Hepatocyte (in vitro differentiated cells): ENCODE results near the gene GLT6D1. TPM values are rescaled to one million over a fixed set of nuclear protein-coding genes. Genes with fewer than 3 reads are reported as not detected.

Experiments
- DNase-seq: peaks from one replicate; pipeline ENCODE4 v3.0.0-alpha.2; 2016; ENCODE audit warnings: low spot score
- H2AFZ ChIP-seq: fragments of 200-600 bp; sonication (generic); 2 replicates; pipeline ENCODE4 v1.6.0; 2016; ENCODE audit warnings: antibody characterized with exemption, mild to moderate bottlenecking
- H3K27ac ChIP-seq: fragments of 200-600 bp; sonication (generic); 2 replicates; pipeline ENCODE4 v1.5.1; 2016; ENCODE audit warnings: mild to moderate bottlenecking
- H3K27me3 ChIP-seq: fragments of 200-600 bp; sonication (generic); 2 replicates; pipeline ENCODE4 v1.6.1; 2016
- H3K36me3 ChIP-seq: fragments of 200-600 bp; sonication (generic); replicated peaks from 2 replicates; pipeline ENCODE4 v1.5.1; 2016; ENCODE audit warnings: low read depth; ENCODE audit not compliant: insufficient read depth
- H3K4me1 ChIP-seq: fragments of 200-600 bp; sonication (generic); 2 replicates; pipeline ENCODE4 v1.5.1; 2016; ENCODE audit warnings: mild to moderate bottlenecking, moderate library complexity; ENCODE audit not compliant: insufficient read depth
- H3K4me2 ChIP-seq: fragments of 200-600 bp; sonication (generic); 2 replicates; pipeline ENCODE4 v1.6.0; 2016
- H3K4me3 ChIP-seq: fragments of 200-600 bp; sonication (generic); 2 replicates; pipeline ENCODE4 v1.5.1; 2016; ENCODE audit warnings: mild to moderate bottlenecking
- H3K79me2 ChIP-seq: fragments of 200-600 bp; sonication (generic); 2 replicates; pipeline ENCODE4 v1.6.0; 2017; ENCODE audit warnings: mild to moderate bottlenecking
- H3K9me2 ChIP-seq: fragments of 200-600 bp; sonication (generic); replicated peaks from 2 replicates; pipeline ENCODE4 v1.6.0; 2017; ENCODE audit warnings: mild to moderate bottlenecking; ENCODE audit not compliant: insufficient read depth
- H3K9me3 ChIP-seq: fragments of 200-600 bp; sonication (generic); 2 replicates; pipeline ENCODE4 v1.5.1; 2016; ENCODE audit warnings: low read depth, mild to moderate bottlenecking
- H4K20me1 ChIP-seq: fragments of 200-600 bp; sonication (generic); 2 replicates; pipeline ENCODE4 v1.6.0; 2016; ENCODE audit warnings: mild to moderate bottlenecking; ENCODE audit not compliant: insufficient read depth, poor library complexity, severe bottlenecking
- CTCF ChIP-seq: fragments of 200-600 bp; sonication (generic); IDR thresholded peaks from 2 replicates; pipeline ENCODE4 v1.5.1; 2016; ENCODE audit warnings: antibody characterized with exemption, mild to moderate bottlenecking; ENCODE audit not compliant: poor library complexity
- EZH2 ChIP-seq: fragments of 200-600 bp; sonication (generic); IDR thresholded peaks from 2 replicates; pipeline ENCODE4 v1.6.1; 2016; ENCODE audit warnings: antibody characterized with exemption, mild to moderate bottlenecking, borderline replicate concordance
- EZH2phosphoT487 ChIP-seq: fragments of 200-600 bp; sonication (generic); IDR thresholded peaks from one replicate; pipeline ENCODE4 v1.6.1; 2018; ENCODE audit warnings: antibody characterized with exemption, mild to moderate bottlenecking, low read depth, moderate library complexity; ENCODE audit not compliant: unreplicated experiment, severe bottlenecking
- WGBS: methylation state at CpG from one replicate; pipeline ENCODE4 v1.1.6; 2016; ENCODE audit warnings: low lambda C conversion rate; ENCODE audit errors: missing lambda C conversion rate; 5-methylcytosine and 5-hydroxymethylcytosine counted together
- polyA plus RNA-seq: library from polyadenylated mRNA; unstranded; fragments of >200 nt; fragmentation: Nextera tagmentation; extraction: Ambion mirVana; gene quantifications from 2 replicates; pipeline ENCODE4 v1.2.1, GENCODE V29; 2016
- total RNA-seq: library from RNA; depleted of rRNA; stranded (reverse); fragments of >200 nt; gene quantifications from 2 replicates; pipeline ENCODE4 v1.2.3, GENCODE V29; 2014

GLT6D1 gene
- total and polyA plus RNA-seq, 2 experiments from 2014 or later, result 0.20 TPM; not detected in 1

DNA sequence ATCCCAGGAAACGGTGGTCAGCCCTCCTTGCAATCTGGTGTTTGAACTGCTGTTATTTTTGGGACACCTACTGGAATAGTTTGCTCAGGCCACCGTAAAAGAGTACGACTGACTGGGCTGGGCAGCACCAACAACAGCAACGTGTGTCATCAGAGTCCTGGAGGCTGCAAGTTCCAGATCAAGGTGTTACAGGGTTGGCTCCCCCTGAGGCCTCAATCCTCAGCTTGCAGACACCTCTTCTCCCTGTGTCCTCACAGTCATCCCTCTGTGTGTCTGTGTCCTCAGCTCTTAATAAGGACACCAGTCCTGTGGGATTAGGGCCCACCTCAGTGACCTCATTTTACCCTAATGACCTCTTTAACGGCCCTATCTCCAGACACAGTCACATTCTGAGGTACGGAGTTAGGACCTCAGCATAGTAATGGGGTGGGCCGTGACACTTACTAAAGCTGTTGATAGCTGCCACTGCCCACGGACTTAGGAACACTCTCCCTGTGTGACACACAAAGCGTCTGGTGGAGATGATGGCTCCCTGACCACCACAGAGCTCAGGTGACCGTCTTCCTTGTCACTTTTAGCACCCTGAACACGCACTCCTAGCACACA, 16.8 kb downstream of the GLT6D1 start:
- 75% methylated on average over 11 of the region's 11 CpGs for WGBS
- H3K27ac ChIP-seq, result no peak overlapping the region
- H3K79me2 ChIP-seq, result no peaks in the 10 kb centered on the region
- no peaks in the 10 kb centered on the region for H4K20me1 ChIP-seq
- TF ChIP-seq CTCF (no peak), EZH2 (no peak), EZH2phosphoT487 (no peak)
- no peaks in the 10 kb centered on the region for H3K9me2 ChIP-seq
- H3K4me2 ChIP-seq, result no peak overlapping the region
- no peak overlapping the region for H3K4me3 ChIP-seq
- H2AFZ ChIP-seq, result no peak overlapping the region
- no peaks in the 10 kb centered on the region for H3K4me1 ChIP-seq
- no peak for DNase-seq
- no peaks in the 10 kb centered on the region for H3K36me3 ChIP-seq
- H3K27me3 ChIP-seq, result peaks cover 4% of the 10 kb centered on the region
- H3K9me3 ChIP-seq, result peaks cover 3% of the 10 kb centered on the region

- TF ChIP-seq EZH2 (no peak), EZH2phosphoT487 (no peak), CTCF (no peak)
These were observed 18.8 kb downstream of the GLT6D1 start for GRCh38 chr9:135620558-135620957.

DNA sequence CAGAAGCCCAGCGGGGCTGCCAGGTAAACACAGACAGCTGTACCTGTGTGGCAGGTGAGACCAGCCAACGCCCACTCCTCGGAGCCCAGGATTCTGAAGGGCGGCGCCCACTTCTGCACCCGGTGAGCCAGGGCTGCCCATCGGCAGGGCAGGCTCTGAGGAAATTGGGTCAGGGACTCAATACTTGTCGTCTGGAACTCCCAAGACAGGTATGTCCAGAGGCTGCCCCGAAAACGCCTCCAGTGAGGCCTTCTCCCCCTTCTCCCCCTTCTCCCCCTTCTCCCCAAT, 19.8 kb downstream of the GLT6D1 start:
- no peak for TF ChIP-seq EZH2
- TF ChIP-seq EZH2phosphoT487, result no peak
- TF ChIP-seq CTCF, result no peak
- Histone ChIP-seq H4K20me1 (no peaks in the 10 kb centered on the region), H3K27me3 (peaks cover 4% of the 10 kb centered on the region), H3K4me1 (no peaks in the 10 kb centered on the region), H3K79me2 (no peaks in the 10 kb centered on the region), H3K4me3 (no peak overlapping the region), H3K9me3 (no peaks in the 10 kb centered on the region), H3K27ac (no peak overlapping the region), H3K36me3 (no peaks in the 10 kb centered on the region), H3K9me2 (no peaks in the 10 kb centered on the region), H2AFZ (no peak overlapping the region), H3K4me2 (no peak overlapping the region)
- no peak for DNase-seq
- WGBS, result 87% methylated on average over 7 of the region's 10 CpGs

More at GRCh38 chr9:135620558-135620957, 18.8 kb downstream of the GLT6D1 start:
- Histone ChIP-seq H3K79me2 (no peaks in the 10 kb centered on the region), H3K36me3 (no peaks in the 10 kb centered on the region), H2AFZ (no peak overlapping the region), H3K9me3 (no peaks in the 10 kb centered on the region), H3K4me1 (no peaks in the 10 kb centered on the region), H3K9me2 (no peaks in the 10 kb centered on the region), H3K4me3 (no peak overlapping the region), H3K4me2 (no peak overlapping the region), H4K20me1 (no peaks in the 10 kb centered on the region), H3K27ac (no peak overlapping the region), H3K27me3 (peaks cover 4% of the 10 kb centered on the region)
- no peak for DNase-seq
- 64% methylated on average over 7 of the region's 7 CpGs for WGBS
